ENCODE measurements around the gene BCOR. TPM values are rescaled to one million over a fixed set of nuclear protein-coding genes. Genes with fewer than 3 reads are reported as not detected.
A peak's percentile ranks its signal among the peaks of the same experiment; 100 is the strongest.

BCOR gene
- total and polyA plus RNA-seq, 2 of the 13 experiments (the other 11 are each of a cell fraction or from before 2014, with no cell fraction given), result 14.3 to 15.2 TPM

GRCh38 chrX:40145001-40145922 lies 47.5 kb upstream of the BCOR start:
- in situ Hi-C loops (cut with HindIII; ENCODE audit: extremely low pct_ligation_motif_present, low pct_unique_long_range_greater_than_20kb), result no loop called here
- 11% methylated on average over 3 of the region's 54 CpGs for WGBS (ENCODE audit: low lambda C conversion rate)
- H3K4me2 ChIP-seq (ENCODE audit: low read depth, low read length), result peak overlapping the region; percentile 74
- H3K79me2 ChIP-seq (ENCODE audit: insufficient read depth, low read length), result peaks cover 14% of the 10 kb centered on the region
- FAIRE-seq (no peak), ATAC-seq (no peak), DNase-seq (ENCODE audit: low spot score) (no peak)
- peak; percentile 27; the same call in 1 of the 2 replicates for TF ChIP-seq SAP130 (CRISPR knock-in tag; IDR thresholded peaks at IDR 0.05; ENCODE audit: low read depth)
- TF ChIP-seq PHF8 (CRISPR knock-in tag; IDR thresholded peaks at IDR 0.05), result peak; percentile 18; the same call in 1 of the 2 replicates
- TF ChIP-seq ZNF850 (CRISPR knock-in tag; conservative IDR thresholded peaks at IDR 0.05), result no peak
- 0 out of 2 replicates have a peak, but pooled peaks have one; percentile 25 for TF ChIP-seq MAX (IDR thresholded peaks at IDR 0.05)
- TF ChIP-seq ZNF687 (CRISPR knock-in tag; IDR thresholded peaks at IDR 0.05), result peak; percentile 58; the same call in 1 of the 2 replicates
- TF ChIP-seq ZNF780A (CRISPR knock-in tag; IDR thresholded peaks at IDR 0.05), result no peak
- TF ChIP-seq AGO2 (optimal IDR thresholded peaks at IDR 0.05; ENCODE audit: low read depth, low read length), result peak; percentile 12
- peak; percentile 28; the same call in 1 of the 2 replicates for TF ChIP-seq ZFX (CRISPR knock-in tag; IDR thresholded peaks at IDR 0.05; ENCODE audit: low read depth)
- no peak for TF ChIP-seq RCOR2 (CRISPR knock-in tag; IDR thresholded peaks at IDR 0.05)
- TF ChIP-seq SOX13 (IDR thresholded peaks at IDR 0.05), result no peak
- TF ChIP-seq SOX13 (CRISPR knock-in tag; conservative IDR thresholded peaks at IDR 0.05 in 1 of 2, IDR thresholded peaks at IDR 0.05 in 1 of 2), result no peak
- no peak for TF ChIP-seq ZNF513 (CRISPR knock-in tag; conservative IDR thresholded peaks at IDR 0.05)
- POLR2A ChIA-PET, result interaction anchor here (1.3 to 2.9 kb wide), 3 partner anchors 10 to 37 kb away, joined by 5 to 23 read pairs (median 10); no protein-coding TSS in a partner anchor
- CTCF ChIA-PET (ENCODE audit: low intra/inter-chr PET ratio, low total read pairs), result no interaction called here
- BruUV-seq (replicated peaks), result no TSS peak
- H2AFZ ChIP-seq (ENCODE audit: low read length), result no peak overlapping the region
- H3K9me3 ChIP-seq (ENCODE audit: low read length), result no peaks in the 10 kb centered on the region
- no peaks in the 10 kb centered on the region for H3K27me3 ChIP-seq (ENCODE audit: control insufficient read depth in 1 of 2, insufficient read depth in 2 of 2, low read length in 2 of 2)
- H3K9ac ChIP-seq (ENCODE audit: insufficient read depth, low read depth, low read length), result peak overlapping the region; percentile 73
- no peaks in the 10 kb centered on the region for H3K36me3 ChIP-seq (replicated peaks in 1 of 2; ENCODE audit: control insufficient read depth in 1 of 2, insufficient read depth in 2 of 2, low read length in 2 of 2)
- H3K27ac ChIP-seq (ENCODE audit: extremely low read length, insufficient read depth, low read length), result peak overlapping the region; percentile 69
- H3K4me3 ChIP-seq (replicated peaks in 1 of 3; ENCODE audit: insufficient read depth in 1 of 3, low read depth in 2 of 3, low read length in 3 of 3), result peak overlapping the region; percentile 65 to 74 (median 66)
- no peaks in the 10 kb centered on the region for H4K20me1 ChIP-seq (ENCODE audit: insufficient read depth, low read length)
- intact Hi-C loops (cut with micrococcal nuclease; ENCODE audit: unreplicated experiment), result no loop called here
- peaks cover 73% of the 10 kb centered on the region for H3K4me1 ChIP-seq (ENCODE audit: insufficient read depth, low read length)
